GM19397 (cell line): Measurements from ENCODE around the gene SEMA5A.

Experiments
- ATAC-seq: cut with Tn5 transposase; IDR thresholded peaks from one replicate; pipeline ENCODE4 v1.9.1; 2021; ENCODE audit warnings: mild to moderate bottlenecking, moderate library complexity; ENCODE audit not compliant: unreplicated experiment

The SEMA5A gene

DNA sequence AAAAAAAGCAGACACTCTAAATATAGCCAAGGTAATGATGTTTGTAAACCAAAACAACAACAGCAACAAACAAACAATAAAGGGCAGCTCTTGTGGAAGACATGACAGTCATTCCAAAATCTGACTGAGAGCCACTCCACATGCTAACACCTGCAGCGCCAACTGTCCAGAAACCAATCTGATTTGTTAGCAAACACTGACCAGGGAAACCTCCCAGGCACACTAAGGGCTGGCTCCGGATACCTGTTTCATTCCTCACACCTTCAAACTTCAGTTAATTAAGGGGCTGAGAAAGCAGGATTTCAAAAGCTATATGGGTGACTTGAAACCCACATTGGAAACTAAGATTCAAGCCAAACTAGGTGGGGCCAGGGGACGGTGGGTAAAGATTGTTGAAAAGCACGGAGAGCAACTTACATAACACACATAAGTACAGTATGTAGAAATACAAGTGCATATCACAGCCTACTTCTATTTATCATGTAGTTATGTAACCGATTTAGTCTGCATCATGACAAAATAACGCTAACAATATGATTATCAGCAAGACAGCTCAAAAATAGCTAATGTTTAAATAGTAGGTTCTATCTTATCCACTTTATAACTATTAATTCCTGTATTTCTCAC, 203.6 kb downstream of the SEMA5A start:
- ATAC-seq: no peak

DNA sequence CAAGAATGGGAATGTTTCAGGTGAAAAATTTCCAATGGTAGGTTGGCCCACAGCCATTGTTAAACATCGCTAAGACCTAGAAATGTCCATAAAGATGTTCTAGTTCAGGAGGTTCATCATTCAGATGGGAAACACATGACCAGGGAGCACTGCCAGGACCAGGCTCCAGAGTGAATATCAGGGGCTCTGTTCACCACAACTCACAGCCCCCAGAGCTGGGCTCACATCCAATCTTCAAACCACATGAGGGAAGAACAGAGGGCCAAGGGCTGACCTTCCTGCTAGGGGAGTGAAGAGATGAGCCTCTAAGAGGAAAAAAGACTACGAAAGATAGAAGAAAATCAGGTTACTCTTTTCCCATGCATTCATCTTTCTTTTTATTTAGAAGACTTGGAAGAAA, 205.8 kb downstream of the SEMA5A start:
- no peak for ATAC-seq

DNA sequence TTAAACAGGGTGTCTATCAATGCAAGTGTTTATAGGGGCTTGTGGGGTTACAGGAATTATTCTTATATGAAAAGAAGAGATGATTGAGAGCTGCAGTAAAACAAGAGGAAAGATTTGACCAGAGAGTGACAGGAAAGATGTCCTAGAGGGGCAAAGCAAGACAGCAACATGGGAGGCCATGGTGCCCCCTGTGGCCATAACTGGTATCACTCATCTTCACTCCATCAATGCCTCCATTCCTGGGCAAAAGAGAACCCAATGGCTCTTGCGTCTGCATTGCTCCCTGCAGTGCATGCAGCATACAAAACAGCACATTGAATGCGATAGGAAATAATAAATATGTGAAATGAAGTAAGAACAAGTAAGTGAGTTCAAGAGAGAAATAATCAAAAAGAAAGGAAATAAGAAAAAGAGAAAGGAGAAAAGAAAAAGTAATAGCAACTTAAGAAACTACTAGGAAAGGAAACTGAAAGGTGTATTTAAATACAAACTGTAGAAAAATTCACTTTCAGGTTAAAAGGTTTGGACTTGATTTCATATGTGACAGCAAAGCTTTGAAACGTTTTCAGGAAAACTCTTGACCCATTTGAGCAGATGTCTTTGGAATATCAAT, 206.6 kb downstream of the SEMA5A start:
- no peak for ATAC-seq

DNA sequence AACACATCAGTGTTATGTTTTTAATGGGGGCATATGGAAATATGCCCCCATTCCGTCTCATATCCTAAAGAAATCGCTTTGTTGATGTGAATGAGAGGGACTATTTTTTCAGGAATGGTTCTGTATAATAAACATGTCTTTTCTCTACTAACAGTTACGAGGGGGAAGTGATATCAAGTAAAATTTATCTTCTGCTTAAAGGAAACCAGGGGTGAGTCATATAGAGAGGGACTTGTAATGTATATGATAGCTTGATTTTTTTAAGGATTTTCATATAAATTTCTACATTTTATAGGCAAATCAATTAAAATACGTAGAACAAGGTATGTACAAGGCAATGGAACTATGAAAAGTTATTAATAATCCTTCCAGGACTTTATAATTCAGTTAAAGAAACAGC, 207.1 kb downstream of the SEMA5A start:
- no peak for ATAC-seq

DNA sequence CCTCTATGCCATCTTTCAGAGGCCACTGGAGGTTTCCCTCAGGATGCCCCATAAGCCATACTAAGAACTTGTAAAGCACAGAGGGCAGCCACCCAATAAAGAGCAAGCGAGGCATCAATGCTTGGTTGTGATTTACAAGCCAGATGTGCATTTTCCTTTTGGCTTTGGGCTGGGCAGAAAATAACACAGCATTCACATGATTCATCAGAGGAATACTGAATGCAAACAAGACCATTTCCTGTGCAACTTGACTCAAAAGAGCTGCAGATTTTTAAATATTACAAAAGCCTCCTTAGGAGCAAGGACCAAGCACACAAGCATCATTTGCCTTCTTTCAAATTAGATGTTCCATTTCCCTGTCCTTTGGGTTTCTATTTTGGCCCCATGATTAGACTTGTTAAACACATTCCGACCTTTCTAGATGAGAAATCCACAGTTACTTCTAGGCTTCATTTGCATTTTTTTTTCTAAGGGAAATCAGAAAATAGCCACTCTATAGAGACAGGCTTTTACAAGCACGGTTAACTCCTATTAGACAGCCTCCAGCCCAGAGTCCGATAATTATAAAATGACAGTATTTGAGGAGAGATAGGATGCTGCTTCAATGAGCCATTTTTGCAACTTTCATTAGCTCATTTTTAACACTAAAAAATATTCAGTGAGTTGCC, 207.8 kb downstream of the SEMA5A start:
- ATAC-seq: no peak

DNA sequence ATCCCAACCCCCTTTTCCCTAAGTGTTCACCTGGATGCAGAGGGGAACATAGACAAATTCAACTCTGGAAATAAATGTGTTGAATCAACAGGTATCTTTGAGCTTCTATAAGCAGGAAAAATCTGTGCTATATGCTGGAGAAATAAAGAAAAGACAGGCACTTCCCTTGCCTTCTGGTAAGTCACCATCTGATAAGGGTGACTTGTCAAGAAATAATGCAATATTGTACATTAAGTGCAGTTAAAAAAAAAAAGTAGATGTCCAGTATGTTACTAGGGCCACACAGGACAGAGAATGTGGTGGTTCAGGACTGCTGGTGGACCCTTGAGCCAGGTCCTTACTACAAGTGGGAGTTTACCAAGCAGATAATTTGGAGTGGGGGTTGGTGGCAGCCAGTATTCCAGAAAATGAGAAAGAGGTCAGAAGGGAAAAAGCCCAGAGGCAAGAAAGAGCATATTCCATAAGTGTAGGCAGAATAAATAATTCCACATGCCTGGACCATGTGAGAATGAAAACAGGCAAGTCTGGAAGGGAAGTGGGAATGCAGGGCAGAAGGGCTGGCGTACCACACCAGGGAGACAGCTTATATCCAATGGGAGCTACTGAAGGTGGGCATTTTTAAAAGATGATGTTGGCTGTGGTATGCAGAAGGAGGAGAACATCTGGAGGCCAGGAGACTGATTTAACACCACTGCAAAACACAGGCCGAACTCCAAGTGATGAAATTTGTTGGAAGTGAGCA, 209.9 kb downstream of the SEMA5A start:
- ATAC-seq: no peak

DNA sequence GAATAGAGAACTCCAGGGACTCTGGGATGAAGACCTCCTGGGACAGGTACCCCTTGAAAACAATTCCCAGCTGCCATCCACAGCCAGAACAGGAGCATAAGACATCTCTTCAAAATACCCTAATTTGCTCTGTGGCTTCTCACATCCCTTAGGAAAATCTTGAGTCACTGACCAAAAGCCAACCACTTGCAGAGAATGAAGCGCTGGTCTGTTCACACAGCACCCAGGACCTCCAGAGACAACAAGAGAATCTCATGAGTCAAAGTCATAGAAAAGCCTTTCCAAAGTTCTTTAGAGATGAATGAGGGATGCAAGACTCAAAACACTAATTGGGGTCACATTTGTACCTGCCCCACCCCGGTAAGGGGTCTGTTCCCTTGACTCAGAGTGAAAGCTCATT, 210.6 kb downstream of the SEMA5A start:
- ATAC-seq: no peak

DNA sequence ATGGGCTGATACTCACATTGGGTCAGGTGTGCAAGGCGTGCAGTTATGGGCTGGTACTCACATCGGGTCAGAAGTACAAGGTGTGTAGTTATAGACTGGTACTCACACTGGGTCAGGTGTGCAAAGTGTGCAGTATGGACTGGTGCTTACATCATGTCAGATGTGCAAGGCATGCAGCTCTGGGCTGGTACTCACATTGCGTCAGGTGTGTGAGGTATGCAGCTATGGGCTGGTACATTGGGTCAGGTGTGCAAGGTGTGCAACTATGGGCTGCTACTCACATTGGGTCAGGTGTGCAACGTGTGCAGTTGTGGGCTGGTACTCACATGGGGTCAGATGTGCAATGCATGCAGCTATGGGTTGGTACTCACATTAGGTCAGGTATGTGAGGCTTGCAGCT, 213.8 kb downstream of the SEMA5A start:
- ATAC-seq: no peak

DNA sequence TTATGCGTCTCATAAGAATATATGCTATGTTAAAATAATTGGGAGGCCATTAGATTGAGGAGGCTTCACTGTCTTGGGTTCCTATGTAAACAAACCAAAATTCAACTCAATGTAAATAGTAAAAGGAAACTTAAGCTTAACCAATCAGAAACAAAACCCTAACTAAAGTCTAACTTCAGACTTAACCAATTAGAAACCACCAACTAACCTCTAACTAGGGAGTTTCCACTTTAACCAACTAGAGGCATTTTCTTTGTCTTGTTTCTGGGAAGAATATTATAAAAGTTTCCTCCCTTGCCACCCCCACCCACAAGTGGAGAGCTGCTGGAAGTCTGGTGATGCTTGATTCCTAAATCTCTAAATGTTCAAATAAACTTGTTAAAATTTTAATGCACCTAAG, 214.5 kb downstream of the SEMA5A start:
- no peak for ATAC-seq

DNA sequence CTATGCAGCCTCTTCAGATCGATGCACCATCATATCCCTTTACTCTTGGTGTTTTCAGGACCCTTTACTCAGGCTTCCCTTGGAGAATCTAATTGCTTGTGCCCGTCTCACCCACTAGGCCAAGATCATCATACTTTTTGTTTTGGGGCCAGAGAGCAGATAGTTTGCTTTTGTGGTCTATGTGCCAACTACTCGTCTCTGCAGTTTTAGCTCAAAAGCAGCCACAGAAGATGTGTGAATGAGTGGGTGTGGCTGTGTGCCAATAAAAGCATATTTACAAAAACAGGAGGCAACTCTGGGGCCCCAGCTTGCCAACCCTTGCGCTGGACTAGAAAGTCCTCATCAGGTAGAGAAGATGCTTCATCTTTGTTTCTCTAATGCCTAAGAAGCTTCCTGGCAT, 216.8 kb downstream of the SEMA5A start:
- no peak for ATAC-seq

DNA sequence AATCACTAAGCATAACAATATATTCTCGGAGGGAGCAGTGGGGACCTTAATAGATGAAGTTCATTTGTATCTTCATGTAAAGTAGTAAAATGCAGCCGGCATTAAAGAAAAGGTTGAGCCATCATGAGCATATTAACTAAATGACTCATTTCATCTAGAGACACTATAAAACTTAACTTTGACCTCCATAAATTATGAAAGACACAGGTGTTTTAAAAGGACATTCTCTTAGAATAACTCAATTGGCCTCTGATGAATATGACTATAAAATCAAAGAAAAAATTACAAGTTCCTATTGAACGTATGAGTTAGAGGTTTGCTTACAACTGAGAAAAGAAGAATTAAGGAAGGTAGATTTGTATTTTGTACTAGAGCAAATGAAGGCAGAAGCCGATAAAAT, 220.3 kb downstream of the SEMA5A start:
- no peak for ATAC-seq

DNA sequence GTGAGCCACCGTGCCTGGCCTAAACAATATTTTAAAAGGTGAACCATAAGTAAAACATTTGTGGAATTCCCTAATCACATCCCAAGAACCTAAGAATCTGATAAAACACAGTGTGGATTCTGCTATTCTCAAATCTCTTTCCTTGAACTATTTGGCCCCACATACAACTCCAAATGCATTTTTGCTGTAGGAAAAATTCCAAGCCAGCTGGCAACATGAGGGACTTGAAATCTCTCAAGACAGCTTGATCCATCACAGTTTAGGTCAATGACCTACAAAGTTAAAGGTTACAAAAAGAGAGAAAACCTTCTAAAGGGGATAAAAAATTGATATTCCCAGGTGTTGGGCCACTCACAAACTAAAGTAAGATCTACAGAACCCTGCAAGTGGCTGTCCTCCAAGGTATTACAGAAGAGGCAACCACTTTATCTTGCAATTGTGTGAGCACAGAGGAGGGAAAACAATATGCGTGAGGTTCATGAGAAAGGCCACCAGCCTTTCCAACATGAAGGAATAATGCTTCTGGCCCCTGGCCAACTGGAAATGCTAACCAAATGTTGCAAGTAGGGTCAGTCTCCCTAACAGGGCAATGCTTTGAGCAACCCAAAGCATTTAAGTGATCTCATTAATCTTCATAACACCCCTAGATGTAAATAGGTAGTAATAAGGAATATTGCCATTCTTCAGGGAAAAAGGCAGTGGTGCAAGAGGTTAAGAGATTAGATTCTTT, 221.4 kb downstream of the SEMA5A start:
- ATAC-seq: no peak

DNA sequence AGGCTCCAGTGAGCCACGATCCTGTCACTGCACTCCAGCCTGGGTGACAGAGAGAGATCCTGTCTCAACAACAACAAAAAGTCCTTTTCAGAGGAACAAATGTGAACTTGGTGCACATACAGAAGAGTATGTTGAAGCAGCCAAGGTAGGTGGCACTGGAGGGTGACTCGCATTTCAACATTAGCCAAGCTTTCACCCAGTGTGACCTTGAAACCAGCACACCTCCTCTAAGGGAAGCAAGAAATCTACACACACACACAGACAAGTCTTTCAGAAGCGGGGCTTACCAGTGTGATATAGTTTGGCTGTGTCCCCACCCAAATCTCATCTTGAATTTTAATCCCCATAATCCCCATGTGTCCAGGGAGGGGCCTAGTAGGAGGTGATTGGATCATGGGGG, 225.2 kb downstream of the SEMA5A start:
- ATAC-seq: no peak

DNA sequence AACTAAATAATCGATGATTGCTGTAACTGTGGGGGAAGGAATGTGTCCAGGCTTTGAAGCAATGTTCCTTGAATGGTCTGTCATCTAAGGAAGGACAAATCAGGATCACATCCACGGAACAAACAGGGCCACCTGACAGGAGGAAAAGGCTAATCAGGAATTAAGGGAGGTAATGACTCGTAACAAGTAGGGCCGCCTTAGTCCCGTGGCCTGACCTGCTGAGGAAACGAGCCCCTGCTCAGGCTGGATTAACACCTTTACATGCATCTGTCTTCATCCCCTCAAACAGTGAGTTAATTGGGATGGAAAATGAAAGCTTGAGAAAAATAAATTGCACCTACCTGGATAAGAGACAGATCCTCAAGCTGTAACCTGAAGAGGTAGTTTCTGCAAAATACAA, 227.8 kb downstream of the SEMA5A start:
- ATAC-seq: no peak

DNA sequence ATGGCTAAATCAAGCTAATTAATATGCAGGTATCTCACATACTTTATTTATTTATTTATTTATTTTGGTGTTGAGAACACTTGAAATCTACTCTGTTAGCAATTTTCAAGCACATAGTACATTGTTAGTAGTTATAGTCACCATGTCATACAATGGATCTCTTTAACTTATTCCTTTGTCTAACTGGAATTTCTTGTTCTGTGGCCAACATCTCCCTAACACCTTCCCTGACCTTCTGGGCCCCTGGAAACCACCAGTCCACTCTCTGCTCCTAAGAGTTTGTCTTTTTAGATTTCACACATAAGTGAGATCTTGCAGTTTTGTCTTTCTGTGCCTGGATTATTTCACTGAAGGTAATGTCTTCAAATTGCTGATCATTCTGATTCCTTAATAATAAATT, 229.1 kb downstream of the SEMA5A start:
- no peak for ATAC-seq

DNA sequence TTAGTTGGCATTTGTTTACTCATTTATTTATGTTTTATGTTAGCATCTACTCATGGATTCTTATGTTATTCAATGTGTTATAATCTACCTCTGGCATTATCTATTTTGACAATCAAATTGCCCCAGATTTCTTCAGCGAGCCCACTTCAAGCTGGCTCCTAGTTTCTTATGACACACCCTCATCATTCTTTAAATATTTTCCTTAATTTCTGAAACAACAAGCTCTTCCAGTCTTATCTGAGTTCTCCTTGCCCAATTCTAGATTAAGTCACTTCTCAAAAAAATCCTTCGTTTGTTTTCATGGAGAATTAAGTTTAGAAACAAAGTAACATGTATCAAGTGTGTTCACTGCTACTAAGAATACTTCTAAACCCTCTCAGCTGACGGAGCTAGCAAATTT, 229.8 kb downstream of the SEMA5A start:
- no peak for ATAC-seq

DNA sequence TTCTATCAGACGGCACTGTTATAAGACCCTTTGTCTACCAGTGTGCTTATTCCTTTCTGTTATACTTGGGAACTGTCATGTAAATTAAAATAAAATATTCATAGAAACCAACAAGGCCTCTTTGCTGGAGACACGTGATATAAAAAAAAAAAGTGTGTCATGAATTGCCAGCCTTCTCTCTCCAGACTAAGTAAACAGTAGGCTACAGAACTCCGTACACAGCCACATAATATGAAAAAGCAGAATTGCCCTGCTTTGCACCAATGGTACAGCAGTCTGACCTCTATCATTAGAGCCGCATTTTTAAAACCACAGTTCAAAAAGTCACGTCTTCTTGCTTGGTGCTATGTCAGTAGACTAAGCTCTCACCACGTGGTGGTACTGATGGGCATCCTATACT, 231.3 kb downstream of the SEMA5A start:
- ATAC-seq: no peak

DNA sequence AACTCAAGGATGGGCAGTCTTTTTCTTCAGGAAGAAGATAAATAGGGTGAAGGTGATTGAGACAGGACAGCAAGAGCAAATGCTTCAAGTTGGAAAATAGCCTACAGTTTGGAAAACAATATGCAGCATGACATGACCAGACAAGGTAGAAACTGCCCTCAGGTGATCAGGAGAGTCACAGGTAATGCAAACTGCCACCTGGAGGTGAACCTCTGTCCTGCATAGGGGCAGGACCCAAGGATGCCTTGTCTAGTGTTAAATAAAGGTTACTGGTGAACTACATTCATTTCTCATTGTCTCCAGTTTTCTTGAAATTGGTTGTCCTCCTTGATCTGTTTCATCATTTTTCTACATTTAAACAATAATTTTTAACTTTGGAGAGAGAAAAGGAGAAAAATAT, 232.1 kb downstream of the SEMA5A start:
- no peak for ATAC-seq

DNA sequence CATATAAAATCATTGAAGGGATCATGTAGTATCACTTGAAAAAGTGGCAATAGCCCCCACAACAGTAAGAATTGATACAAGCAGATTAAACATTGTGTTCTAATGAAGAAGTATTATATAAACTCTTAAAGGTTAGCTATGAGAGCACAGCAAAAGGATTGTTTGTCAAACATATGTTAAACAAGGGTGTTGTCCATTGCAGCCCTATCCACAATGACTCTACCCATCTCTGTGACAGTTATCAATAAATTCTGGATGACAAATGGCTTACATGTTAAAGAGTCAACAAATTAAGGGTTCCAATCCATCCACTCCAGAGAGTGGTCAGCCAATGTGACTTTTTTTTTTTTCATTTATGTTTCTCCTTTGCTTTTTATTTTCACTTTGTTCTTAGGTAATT, 238.7 kb downstream of the SEMA5A start:
- no peak for ATAC-seq

DNA sequence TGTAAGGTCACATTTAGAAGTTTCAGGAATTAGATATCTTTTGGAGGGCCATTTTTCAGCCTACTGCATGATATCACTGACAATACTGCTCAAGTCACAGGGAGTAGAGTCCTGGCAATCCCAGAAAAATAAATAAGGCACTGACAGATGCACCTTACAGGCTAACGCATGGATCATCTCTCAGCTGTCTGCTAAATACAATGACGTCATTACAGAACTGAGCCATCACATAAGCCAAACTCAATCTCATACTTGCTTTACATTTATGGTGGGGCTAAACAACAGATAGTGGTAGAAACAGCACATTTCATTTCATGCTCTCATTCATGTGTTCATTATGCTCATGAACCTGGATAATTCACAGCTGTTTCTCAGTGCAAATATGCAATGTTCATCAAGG, 243.7 kb downstream of the SEMA5A start:
- no peak for ATAC-seq

DNA sequence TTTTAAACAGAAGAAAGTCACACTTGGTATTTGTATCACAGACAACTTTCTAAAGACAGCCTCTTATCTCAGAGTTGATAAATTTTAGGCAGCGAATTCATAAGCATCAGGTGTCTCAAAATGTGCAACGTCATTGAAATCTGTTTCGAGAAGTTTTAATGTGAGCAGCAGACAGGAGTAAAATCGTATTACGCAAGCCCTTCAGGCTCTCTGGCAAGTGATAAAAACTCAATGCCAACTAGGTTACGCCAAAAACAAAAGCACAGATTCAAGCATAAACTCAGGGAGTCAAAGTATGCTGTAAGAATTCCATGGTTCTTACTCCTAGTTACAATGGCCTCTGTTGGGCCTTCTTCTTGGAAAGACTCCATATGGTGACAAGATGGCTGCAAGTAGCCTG, 244.7 kb downstream of the SEMA5A start:
- no peak for ATAC-seq
